Thoracic aorta (tissue), 2 donors: ENCODE data around the gene NAT9. TPM values are rescaled to one million over a fixed set of nuclear protein-coding genes. Genes with fewer than 3 reads are reported as not detected.

Source experiments
- ATAC-seq: fragments of 150-250 bp; one replicate; pipeline ENCODE4 v1.8.0; 2017; ENCODE audit warnings: low read depth; ENCODE audit not compliant: insufficient number of reproducible peaks, low FRiP score
- DNase-seq: peaks from one replicate; pipeline ENCODE4 v3.0.0-alpha.2; 2020; ENCODE audit warnings: low spot score
- H3K27ac ChIP-seq, 2 donors: fragments of 200-600 bp; sonication (generic); 1 replicate in 1 of 2; 2 replicates in 1 of 2; pipeline ENCODE4 v1.5.1; 2016; ENCODE audit warnings: mild to moderate bottlenecking in 2 of 2, moderate library complexity in 2 of 2
- H3K27me3 ChIP-seq: fragments of 200-600 bp; sonication (generic); replicated peaks from 2 replicates; pipeline ENCODE4 v1.6.0; 2016; ENCODE audit warnings: mild to moderate bottlenecking; ENCODE audit not compliant: insufficient read depth
- H3K36me3 ChIP-seq: fragments of 200-600 bp; sonication (generic); one replicate; pipeline ENCODE4 v1.5.1; 2016
- H3K4me1 ChIP-seq, 2 donors: fragments of 200-600 bp; sonication (generic); 1 replicate in 1 of 2; 2 replicates in 1 of 2; pipeline versions ENCODE4 v1.5.1 to v1.6.0; 2016; ENCODE audit warnings: low read depth in 2 of 2, mild to moderate bottlenecking in 1 of 2; ENCODE audit not compliant: control insufficient read depth in 1 of 2
- H3K4me3 ChIP-seq: fragments of 200-600 bp; sonication (generic); 2 replicates; pipeline ENCODE4 v1.5.1; 2016; ENCODE audit warnings: mild to moderate bottlenecking
- H3K9me3 ChIP-seq: fragments of 200-600 bp; sonication (generic); 2 replicates; pipeline ENCODE4 v1.5.1; 2016
- total RNA-seq, 2 donors: library from RNA; depleted of rRNA; stranded (reverse); fragments of >200 nt; gene quantifications; one replicate each; pipeline versions ENCODE4 v1.1.0 to v1.2.3, GENCODE V29; 2016
- TF ChIP-seq, protein P1 (sequence below): fragments of 200-600 bp; sonication (generic); IDR thresholded peaks from one replicate; pipeline ENCODE4 v1.5.1; 2019; ENCODE audit warnings: antibody characterized with exemption

NAT9 gene
- total RNA-seq, 2 donors from 2014 or later: 37.1 to 39.4 TPM

- TF ChIP-seq, protein P1, sequence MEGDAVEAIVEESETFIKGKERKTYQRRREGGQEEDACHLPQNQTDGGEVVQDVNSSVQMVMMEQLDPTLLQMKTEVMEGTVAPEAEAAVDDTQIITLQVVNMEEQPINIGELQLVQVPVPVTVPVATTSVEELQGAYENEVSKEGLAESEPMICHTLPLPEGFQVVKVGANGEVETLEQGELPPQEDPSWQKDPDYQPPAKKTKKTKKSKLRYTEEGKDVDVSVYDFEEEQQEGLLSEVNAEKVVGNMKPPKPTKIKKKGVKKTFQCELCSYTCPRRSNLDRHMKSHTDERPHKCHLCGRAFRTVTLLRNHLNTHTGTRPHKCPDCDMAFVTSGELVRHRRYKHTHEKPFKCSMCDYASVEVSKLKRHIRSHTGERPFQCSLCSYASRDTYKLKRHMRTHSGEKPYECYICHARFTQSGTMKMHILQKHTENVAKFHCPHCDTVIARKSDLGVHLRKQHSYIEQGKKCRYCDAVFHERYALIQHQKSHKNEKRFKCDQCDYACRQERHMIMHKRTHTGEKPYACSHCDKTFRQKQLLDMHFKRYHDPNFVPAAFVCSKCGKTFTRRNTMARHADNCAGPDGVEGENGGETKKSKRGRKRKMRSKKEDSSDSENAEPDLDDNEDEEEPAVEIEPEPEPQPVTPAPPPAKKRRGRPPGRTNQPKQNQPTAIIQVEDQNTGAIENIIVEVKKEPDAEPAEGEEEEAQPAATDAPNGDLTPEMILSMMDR: no peak
- DNase-seq (no peak), ATAC-seq (no peak)
- peaks cover 0 to 26% of the 10 kb centered on the region in 2 donors for H3K4me1 ChIP-seq
- no peak overlapping the region for H3K27ac ChIP-seq
- no peaks in the 10 kb centered on the region for H3K27me3 ChIP-seq
- no peaks in the 10 kb centered on the region for H3K36me3 ChIP-seq
- no peaks in the 10 kb centered on the region for H3K9me3 ChIP-seq
- peak overlapping the region; percentile 57 for H3K4me3 ChIP-seq
These were observed 38.7 kb downstream of the NAT9 start for GRCh38 chr17:74737299-74738050.

DNA sequence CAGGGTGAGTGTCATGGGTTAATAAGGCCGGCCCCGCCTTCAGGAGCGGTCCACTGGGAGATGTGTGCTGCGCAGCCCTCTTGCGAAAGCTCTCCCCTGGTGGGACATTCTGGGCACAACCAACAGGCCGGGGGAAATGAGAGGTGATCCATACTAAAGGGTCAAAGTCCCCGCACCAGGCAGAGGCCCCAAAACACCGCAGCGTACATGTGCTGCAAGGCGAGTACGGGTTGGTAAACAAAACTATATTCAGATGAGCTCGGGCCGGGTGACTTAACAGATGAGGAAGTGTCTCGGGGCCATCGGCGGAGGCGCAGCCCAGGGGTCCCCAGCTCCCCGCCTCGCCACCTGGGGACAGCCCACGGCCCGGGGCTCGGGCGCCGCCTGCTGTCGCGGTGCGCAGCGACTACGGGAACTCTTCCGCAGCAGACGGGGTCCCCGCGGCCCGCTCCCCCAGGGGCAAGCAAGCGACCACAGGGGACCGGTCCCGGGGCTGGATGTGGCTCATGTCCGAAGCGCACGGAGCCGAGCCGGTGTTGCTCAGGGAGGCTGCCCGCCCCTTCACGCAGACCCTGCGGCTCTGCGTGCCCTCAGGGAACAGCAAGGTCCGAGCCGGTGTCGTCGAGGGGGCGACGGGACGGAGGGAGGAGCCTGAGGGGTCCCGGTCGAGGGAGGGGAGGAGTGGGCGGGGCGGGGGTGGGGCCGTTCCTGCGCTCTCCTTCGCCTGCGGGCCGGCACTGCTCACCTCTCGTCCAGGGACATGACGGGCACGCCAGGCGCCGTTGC is 39.4 kb downstream of the NAT9 start, which contains the start of gene RAB37:
Gene RAB37, plus strand, starts transcription at position 744 of the 786 bp plus-strand sequence. Its CDS starts 17 bp downstream, at position 761.
- Histone ChIP-seq H3K4me3 (peak within 1 kb of the TSS; percentile 57), H3K27me3 (no peaks in the 10 kb centered on the region), H3K9me3 (no peaks in the 10 kb centered on the region), H3K4me1 (peaks cover 0 to 26% of the 10 kb centered on the region in 2 donors), H3K27ac (no peak within 1 kb of the TSS), H3K36me3 (no peaks in the 10 kb centered on the region)
- ATAC-seq (no peak), DNase-seq (no peak)
- TF ChIP-seq, protein P1: no peak

- no peaks in the 10 kb centered on the region for H3K9me3 ChIP-seq
- no peaks in the 10 kb centered on the region for H3K27me3 ChIP-seq
- no peaks in the 10 kb centered on the region for H3K36me3 ChIP-seq
- no peak overlapping the region for H3K4me3 ChIP-seq
- no peak for DNase-seq
- ATAC-seq: no peak
- H3K27ac ChIP-seq: no peak overlapping the region
- TF ChIP-seq, protein P1: no peak
- H3K4me1 ChIP-seq: peaks cover 0 to 26% of the 10 kb centered on the region in 2 donors
These were observed 41.9 kb downstream of the NAT9 start for GRCh38 chr17:74734256-74734655.

DNA sequence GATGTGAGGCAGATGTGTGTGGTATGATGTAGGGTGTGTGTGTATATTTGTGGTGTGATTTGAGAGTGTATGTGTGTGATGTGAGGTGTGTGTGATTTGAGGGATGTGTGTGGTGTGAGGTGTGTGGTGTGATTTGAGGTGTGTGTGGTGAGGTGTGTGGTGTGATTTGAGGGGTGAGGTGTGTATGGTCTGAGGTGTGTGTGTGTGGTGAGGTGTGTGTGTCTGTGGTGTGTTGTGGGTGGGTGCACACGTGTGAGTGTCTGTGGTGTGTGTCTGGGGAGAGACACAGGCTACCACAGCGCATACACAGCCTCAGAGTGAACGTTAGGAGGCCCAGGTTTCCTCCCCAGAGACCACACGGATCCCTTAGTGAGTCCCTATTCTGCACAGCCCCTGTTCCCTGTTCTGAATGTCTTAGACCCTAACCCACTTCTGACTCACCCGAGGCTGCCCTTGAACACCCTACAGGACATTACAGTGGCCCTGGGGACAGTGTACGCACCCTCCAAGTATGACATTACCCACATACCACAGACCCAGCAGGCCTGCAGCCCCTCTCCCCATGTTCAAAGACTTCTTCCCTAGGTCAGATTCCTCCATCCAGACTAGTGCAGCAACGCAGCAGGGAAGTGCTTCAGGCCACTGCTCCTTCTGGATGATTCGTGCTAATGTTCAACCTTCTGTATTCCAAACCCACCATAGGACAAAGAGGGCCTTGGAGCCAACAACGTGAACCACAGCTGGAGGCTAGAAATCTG is 42.6 kb downstream of the NAT9 start:
- Histone ChIP-seq H3K4me3 (no peak overlapping the region), H3K27ac (no peak overlapping the region), H3K9me3 (no peaks in the 10 kb centered on the region), H3K36me3 (no peaks in the 10 kb centered on the region), H3K27me3 (no peaks in the 10 kb centered on the region), H3K4me1 (peaks cover 0 to 25% of the 10 kb centered on the region in 2 donors)
- DNase-seq: no peak
- no peak for ATAC-seq
- TF ChIP-seq, protein P1: no peak
